HG02943 (cell line): ENCODE measurements around the gene IFITM2.

ENCODE experiments used
- ATAC-seq: cut with Tn5 transposase; IDR thresholded peaks from one replicate; pipeline ENCODE4 v1.9.1; 2021; ENCODE audit warnings: mild to moderate bottlenecking, low read depth, moderate library complexity; ENCODE audit not compliant: unreplicated experiment

IFITM2 gene

GRCh38 chr11:358129-358800 is 50.6 kb downstream of the IFITM2 start:
- ATAC-seq, result no peak
